ENCODE measurements around the gene SLC12A7.

GRCh38 chr5:1152771-1153282 is 41.0 kb upstream of the SLC12A7 start:
- TF ChIP-seq ARID4B (CRISPR knock-in tag; IDR thresholded peaks at IDR 0.05; ENCODE audit: borderline replicate concordance) (no peak), E2F1 (CRISPR knock-in tag; IDR thresholded peaks at IDR 0.05) (no peak), GABPB1 (CRISPR knock-in tag; IDR thresholded peaks at IDR 0.05) (no peak), CTCF (IDR thresholded peaks at IDR 0.05) (no peak), IRF1 (CRISPR knock-in tag; IDR thresholded peaks at IDR 0.05) (no peak), ATF3 (CRISPR knock-in tag; conservative IDR thresholded peaks at IDR 0.05) (no peak), EMX1 (CRISPR knock-in tag; IDR thresholded peaks at IDR 0.05) (no peak), FOXP4 (CRISPR knock-in tag; IDR thresholded peaks at IDR 0.05) (no peak), JUN (CRISPR knock-in tag; IDR thresholded peaks at IDR 0.05) (no peak), USF2 (CRISPR knock-in tag; IDR thresholded peaks at IDR 0.05) (no peak), FOXJ3 (CRISPR knock-in tag; IDR thresholded peaks at IDR 0.05; ENCODE audit: borderline replicate concordance) (no peak), PRDM15 (CRISPR knock-in tag; IDR thresholded peaks at IDR 0.05) (no peak), ATF2 (CRISPR knock-in tag; IDR thresholded peaks at IDR 0.05; ENCODE audit: borderline replicate concordance, low read depth) (no peak)
